CD4-positive, alpha-beta T cell treated with Interleukin-1 beta for 1 hour (primary cell): ENCODE measurements around the gene LZTS2.

Experiments used
- DNase-seq, 2 donors: peaks; one replicate each; pipeline ENCODE4 v3.0.0-alpha.2; 2020 to 2022

Gene LZTS2

GRCh38 chr10:100979791-100980272 is 19.8 kb upstream of the LZTS2 start:
- DNase-seq = no peak

DNA sequence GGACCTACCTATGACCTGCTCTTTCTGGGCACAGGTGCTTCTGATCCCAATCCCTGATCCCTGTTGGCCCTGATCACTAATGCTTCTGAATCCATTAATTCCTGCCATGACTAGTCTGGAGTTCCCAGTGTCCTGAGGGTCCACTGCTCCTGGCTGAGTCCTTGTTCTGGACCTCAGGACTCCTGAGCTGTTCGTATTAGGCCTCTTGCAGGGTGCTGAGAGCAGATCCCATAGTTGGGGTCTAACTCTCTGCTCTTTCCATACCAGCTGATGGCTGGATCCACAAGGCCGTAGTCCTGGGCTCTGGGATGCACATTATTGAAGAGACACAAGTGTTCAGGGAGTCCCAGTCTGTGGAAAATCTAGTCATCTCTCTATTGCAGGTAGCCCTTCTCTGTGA is 19.3 kb upstream of the LZTS2 start:
- no peak for DNase-seq

DNA sequence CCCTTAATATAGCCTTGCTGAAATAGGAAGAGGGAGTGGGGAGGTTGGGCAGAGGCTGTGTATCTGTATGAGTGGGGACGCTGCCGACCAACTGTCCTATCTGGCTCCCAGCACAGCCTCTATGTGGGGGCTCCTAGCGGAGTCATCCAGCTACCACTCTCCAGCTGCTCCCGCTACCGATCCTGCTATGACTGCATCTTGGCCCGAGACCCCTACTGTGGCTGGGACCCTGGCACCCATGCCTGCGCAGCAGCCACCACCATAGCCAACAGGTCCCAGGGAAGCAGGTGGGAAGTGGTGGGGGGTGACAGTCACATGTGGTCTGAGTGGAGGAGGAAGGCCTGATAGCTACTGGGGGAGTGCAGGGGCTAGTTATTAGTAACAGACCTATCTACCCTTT is 18.9 kb upstream of the LZTS2 start:
- DNase-seq = no peak

DNA sequence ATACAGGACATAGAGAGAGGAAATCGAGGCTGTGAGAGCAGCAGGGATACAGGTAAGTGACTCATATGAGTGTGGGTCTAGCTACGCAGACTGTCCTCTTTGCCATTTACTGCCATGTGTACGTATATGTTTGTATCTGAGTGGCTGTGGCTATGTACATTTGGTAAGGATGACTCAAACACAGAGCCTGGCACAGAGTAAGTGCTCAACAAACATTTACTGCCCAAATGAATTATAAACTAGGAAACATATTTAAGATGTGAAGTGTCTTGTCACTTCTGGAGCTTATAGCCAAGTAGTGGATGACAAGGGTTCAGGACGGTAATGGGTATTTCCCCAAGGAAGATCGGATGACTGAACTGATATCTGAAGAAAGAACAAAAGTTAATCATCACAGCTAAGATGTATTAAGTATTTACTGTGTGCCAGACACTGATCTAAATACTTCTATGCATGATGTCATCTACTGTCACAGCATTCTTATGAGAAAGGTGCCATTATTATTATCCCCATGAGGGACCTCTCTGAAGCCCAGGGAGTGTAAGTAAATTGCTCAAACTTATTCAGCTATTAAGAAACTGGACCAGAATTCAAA is 18.3 kb upstream of the LZTS2 start:
- DNase-seq = no peak

- DNase-seq = no peak
Measured at GRCh38 chr10:100982916-100983830, 16.4 kb upstream of the LZTS2 start.

DNA sequence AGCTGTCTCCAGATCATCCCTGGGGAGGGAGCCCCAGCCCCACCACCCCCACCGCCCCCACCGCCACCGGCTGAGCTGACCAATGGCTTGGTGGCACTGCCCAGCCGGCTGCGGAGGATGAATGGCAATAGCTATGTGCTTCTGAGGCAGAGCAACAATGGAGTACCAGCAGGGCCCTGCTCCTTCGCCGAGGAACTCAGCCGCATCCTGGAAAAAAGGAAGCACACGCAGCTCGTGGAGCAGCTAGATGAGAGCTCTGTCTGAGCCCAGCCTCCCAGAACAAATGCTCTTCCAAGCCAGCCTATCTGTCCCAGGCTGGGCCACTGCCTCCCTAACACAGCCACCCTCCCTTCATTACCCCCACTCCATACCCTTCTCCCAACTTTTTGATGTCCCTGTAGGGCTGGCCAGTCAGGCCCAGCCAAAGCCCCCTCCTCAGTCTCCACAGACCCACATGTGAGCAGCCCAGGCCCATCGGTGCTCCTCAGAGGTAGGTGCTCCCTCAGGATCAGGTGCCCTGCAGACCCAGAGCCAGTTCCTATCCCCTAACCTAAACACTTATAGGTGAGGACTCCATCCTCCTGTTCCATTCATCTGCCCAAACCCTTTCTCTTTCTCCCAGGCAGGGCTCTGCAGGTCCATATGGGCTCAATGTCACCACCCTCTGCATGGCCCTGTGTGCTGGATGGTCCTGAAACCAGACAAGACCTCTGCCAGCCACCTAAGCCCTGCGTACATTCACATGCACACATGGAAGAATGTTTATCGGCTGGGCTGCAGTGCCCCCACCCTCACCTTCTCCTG is 15.5 kb upstream of the LZTS2 start:
- no peak for DNase-seq

DNA sequence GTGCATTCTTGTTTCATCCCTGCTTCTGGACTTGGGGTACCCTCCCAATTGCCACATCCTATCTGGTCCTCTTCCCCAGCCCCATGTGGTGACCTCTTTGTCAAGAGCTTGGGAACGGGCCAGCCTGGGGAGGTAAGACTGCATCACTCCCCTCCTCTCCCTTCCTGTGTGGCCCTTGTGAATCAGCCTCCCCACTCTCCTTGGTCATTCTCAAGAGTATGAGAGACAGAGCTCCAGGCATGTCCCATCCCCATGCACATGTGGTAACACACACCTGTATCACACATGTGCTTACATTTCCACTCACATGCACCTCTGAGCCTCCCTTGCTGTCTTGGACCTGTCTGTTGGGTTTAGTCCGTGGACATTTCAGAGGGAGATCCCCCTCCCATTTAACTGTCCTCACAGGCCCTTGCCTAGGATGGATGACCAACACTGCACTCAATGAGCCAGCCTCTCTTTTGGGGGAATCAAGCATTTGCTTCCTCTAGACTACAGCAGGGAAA is 14.9 kb upstream of the LZTS2 start:
- no peak for DNase-seq

- DNase-seq = no peak
Measured at GRCh38 chr10:100985336-100985735, 14.3 kb upstream of the LZTS2 start.

DNA sequence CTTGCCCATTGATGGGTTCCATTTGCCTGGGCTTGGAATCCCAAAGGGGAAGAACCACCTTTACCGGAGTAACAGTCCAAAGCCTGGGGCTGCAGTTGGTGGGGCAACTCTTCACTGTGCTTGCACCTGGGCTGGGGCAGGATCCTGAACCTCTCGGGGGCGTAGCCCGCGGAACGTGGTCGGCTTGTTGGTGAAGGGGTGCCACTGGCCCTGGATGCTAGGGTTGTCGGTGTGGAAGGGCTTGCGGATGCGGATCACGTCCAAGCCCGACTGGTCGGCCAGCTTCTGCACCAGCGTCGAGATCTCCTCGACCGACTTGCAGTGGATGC is 13.0 kb upstream of the LZTS2 start:
- DNase-seq = no peak

- peak; percentile 83 to 84 for DNase-seq
Measured at GRCh38 chr10:100986952-100987684, 12.5 kb upstream of the LZTS2 start, which contains the start of the genes MRPL43 and TWNK. Gene MRPL43 (minus strand): TSS chr10:100987497. CDS start chr10:100987443, 54 bp downstream. Gene TWNK (plus strand): TSS chr10:100987543. CDS start chr10:100988211, 668 bp downstream.

DNA sequence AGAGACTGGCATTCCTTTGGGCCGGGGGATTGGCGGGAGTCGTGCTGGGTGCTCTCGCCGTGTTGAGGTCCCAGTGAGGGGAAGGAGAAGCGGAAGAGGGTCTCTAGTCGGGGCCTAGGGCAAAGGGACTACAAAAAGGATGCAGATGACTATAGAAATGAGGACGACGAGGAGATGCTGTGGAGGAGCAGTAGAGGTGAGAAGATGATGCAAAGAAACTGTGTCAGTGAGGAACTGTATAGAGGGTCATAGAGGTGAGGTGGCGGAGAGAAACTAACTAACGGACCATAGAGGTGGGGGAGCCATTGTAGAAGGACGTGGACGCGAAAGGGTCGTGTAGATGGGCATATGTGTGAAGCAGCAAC is 11.9 kb upstream of the LZTS2 start:
- DNase-seq = no peak

DNA sequence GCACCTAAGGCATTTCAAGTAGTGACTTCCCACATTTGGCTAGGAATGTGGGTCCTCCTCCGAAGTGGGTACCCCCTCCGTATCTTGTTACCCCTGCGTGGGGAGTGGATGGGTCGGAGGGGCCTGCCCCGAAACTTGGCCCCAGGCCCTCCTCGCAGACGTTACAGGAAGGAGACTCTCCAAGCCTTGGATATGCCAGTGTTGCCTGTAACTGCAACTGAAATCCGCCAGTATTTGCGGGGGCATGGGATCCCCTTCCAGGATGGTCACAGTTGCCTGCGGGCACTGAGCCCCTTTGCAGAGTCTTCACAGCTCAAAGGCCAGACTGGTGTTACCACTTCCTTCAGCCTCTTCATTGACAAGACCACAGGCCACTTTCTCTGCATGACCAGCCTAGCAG is 11.4 kb upstream of the LZTS2 start:
- no peak for DNase-seq

GRCh38 chr10:100989088-100989487 is 10.5 kb upstream of the LZTS2 start:
- DNase-seq = no peak

- DNase-seq = no peak
Measured at GRCh38 chr10:100993986-100994708, 5.5 kb upstream of the LZTS2 start.

DNA sequence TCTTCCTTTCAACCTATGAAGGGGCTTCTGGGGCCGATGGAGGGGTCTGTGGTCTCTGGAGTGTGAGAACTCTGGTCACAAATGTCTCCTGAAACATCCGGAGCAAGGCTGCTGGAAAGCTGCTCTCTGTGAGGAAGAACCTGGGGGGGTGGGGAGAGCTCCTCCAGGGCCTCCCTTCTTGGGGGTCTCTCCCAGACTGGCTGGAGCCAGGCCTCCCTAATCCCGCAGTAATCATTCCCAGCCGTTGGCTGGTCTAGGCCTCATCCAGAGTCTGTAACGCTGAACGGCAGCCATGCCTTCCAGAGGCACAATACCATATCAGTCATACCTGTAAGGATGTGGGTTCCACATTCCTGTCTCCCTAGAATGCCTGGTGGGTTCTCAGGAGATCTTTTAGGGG is 4.4 kb upstream of the LZTS2 start:
- DNase-seq = no peak

GRCh38 chr10:100996678-100997359 is 2.8 kb upstream of the LZTS2 start:
- DNase-seq = peak in 1 of 2 donors; percentile 33

GRCh38 chr10:100997360-100998182 is 2.0 kb upstream of the LZTS2 start:
- DNase-seq = peak; percentile 65 to 68

DNA sequence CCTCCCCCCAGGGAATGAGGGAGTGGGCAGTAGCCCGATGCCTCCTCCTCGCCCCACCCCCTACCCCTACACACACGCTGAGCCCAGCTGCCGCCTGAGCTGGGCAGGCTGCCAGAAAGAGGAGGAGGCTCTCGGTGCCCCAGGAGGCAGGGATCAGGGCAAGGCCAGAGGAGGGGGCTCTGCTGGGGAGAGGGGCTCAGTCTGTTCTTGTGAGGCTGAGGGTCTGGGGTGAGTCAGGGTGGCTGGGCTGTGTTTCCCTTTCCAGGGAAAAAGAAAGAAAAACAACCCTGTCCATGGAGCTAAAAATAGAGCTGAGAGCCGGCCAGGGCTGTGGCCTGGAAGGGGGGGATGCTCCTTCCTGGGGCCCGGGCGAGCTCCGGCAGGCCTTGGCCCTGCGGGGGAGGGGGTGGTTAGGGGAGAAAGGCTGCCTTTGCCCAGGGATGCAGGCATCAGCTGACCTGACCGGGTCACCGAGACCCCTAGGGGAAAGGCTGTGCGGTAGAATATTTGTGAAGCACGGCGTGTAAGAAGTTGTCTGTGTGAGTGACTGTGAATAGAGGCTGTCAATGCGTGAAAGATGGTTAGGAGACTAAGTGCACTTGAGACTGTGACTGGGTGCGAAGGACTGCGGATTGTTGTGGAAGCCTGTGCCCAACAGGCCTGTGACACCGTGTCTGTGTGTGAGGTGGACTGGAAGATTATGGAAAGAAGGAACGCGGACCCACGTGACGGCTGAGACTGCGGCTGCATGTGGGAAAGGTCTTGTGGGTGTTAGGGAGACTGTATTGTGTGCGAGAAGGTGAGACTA is 1.2 kb upstream of the LZTS2 start:
- peak; percentile 63 to 66 for DNase-seq
